B cell (primary cell): ENCODE data around the gene CNTN4. TPM values are rescaled to one million over a fixed set of nuclear protein-coding genes. Genes with fewer than 3 reads are reported as not detected.

Experiments used
- ATAC-seq: fragments of 200-7000 bp; cut with Tn5 transposase; one replicate; pipeline ENCODE4 v1.10.0; 2021; ENCODE audit warnings: low read depth, mild to moderate bottlenecking, moderate number of reproducible peaks, moderate library complexity
- CTCF ChIA-PET: fragments of 350-600 bp; sonication (Branson Sonifier 250); formaldehyde crosslinking; loops from one replicate; lab custom pipeline; 2021; ENCODE audit warnings: antibody characterized with exemption, inconsistent platforms; lab: Charles Lee
- POLR2A ChIA-PET: fragments of 350-600 bp; sonication (Branson Sonifier 250); formaldehyde crosslinking; loops from one replicate; lab custom pipeline; 2021; ENCODE audit warnings: antibody characterized with exemption; lab: Charles Lee
- DNase-seq: peaks from one replicate; pipeline ENCODE4 v3.0.0; 2013
- H2AFZ ChIP-seq: 2 replicates; pipeline ENCODE4 v1.6.1; 2012; ENCODE audit warnings: mild to moderate bottlenecking, low read depth, low read length; ENCODE audit not compliant: insufficient read depth, poor library complexity, severe bottlenecking
- H3K27ac ChIP-seq, 2 donors: 1 replicate in 1 of 2; 2 replicates in 1 of 2; pipeline ENCODE4 v1.5.1; 2012 to 2013; ENCODE audit warnings: low read length in 2 of 2, mild to moderate bottlenecking in 2 of 2, moderate library complexity in 1 of 2
- H3K27me3 ChIP-seq, 4 experiments: fragments of 200-600 bp in 1 of 4; sonication (generic) in 1 of 4; replicated peaks in 1 of 4; 1 replicate in 2 of 4; 2 replicates in 2 of 4; pipeline versions ENCODE4 v1.6.1 to v1.7.0; 2013 to 2016; ENCODE audit warnings: low read length in 3 of 4, mild to moderate bottlenecking in 2 of 4, mixed read lengths in 1 of 4, moderate library complexity in 1 of 4; ENCODE audit not compliant: insufficient read depth in 4 of 4, control insufficient read depth in 3 of 4; ENCODE audit errors: control extremely low read depth in 1 of 4
- H3K36me3 ChIP-seq, 2 experiments: replicated peaks in 1 of 2; 1 replicate in 1 of 2; 2 replicates in 1 of 2; pipeline versions ENCODE4 v1.6.1 to v1.7.1; 2013; ENCODE audit warnings: low read length in 1 of 2; ENCODE audit not compliant: insufficient read depth in 2 of 2, control insufficient read depth in 1 of 2; ENCODE audit errors: control extremely low read depth in 1 of 2, extremely low read depth in 1 of 2
- H3K4me1 ChIP-seq, 2 donors: fragments of 200-600 bp in 1 of 2; sonication (generic) in 1 of 2; 1 replicate in 1 of 2; 2 replicates in 1 of 2; pipeline versions ENCODE4 v1.5.1 to v1.6.1; 2013 to 2017; ENCODE audit warnings: low read length in 2 of 2; ENCODE audit not compliant: control insufficient read depth in 2 of 2, insufficient read depth in 2 of 2
- H3K4me2 ChIP-seq: replicated peaks from 2 replicates; pipeline ENCODE3; 2012; ENCODE audit warnings: mild to moderate bottlenecking, low read depth, low read length; ENCODE audit not compliant: poor library complexity, severe bottlenecking
- H3K4me3 ChIP-seq, 5 experiments: fragments of 200-600 bp in 1 of 5; sonication (generic) in 1 of 5; 1 replicate in 3 of 5; 2 replicates in 2 of 5; pipeline versions ENCODE4 v1.5.1 to v1.7.0; 2011 to 2016; ENCODE audit warnings: low read length in 4 of 5, mild to moderate bottlenecking in 4 of 5, low read depth in 2 of 5, control low read depth in 1 of 5, moderate library complexity in 1 of 5; ENCODE audit not compliant: insufficient read depth in 1 of 5; ENCODE audit errors: control extremely low read depth in 1 of 5, extremely low read depth in 1 of 5
- H3K79me2 ChIP-seq: fragments of 200-600 bp; sonication (generic); one replicate; pipeline ENCODE4 v1.6.0; 2016; ENCODE audit warnings: low read length; ENCODE audit not compliant: control insufficient read depth, insufficient read depth
- H3K9ac ChIP-seq: fragments of 200-600 bp; sonication (generic); 2 replicates; pipeline ENCODE4 v1.6.1; 2017; ENCODE audit warnings: mild to moderate bottlenecking, low read length, moderate library complexity
- H3K9me3 ChIP-seq, 3 donors: one replicate each; pipeline versions ENCODE4 v1.6.1 to v1.7.1; 2013; ENCODE audit warnings: low read length in 2 of 3; ENCODE audit not compliant: control insufficient read depth in 2 of 3, insufficient read depth in 1 of 3; ENCODE audit errors: control extremely low read depth in 1 of 3
- H4K20me1 ChIP-seq: 2 replicates; pipeline ENCODE4 v1.6.0; 2012; ENCODE audit warnings: mild to moderate bottlenecking, low read length; ENCODE audit not compliant: insufficient read depth, control insufficient read depth, poor library complexity, severe bottlenecking
- H3K27ac Mint-ChIP-seq: one replicate; pipeline ENCODE4 v1.8.0; 2021; ENCODE audit warnings: mixed read lengths
- H3K27me3 Mint-ChIP-seq: one replicate; pipeline ENCODE4 v1.8.0; 2021; ENCODE audit warnings: mixed read lengths
- H3K4me1 Mint-ChIP-seq: one replicate; pipeline ENCODE4 v1.8.0; 2021; ENCODE audit warnings: mixed read lengths
- H3K4me3 Mint-ChIP-seq: one replicate; pipeline ENCODE4 v1.8.0; 2021; ENCODE audit warnings: mixed read lengths
- H3K9me3 Mint-ChIP-seq: one replicate; pipeline ENCODE4 v1.8.0; 2022; ENCODE audit warnings: mixed read lengths; ENCODE audit not compliant: insufficient read depth
- CTCF ChIP-seq: fragments of 200-600 bp; IDR thresholded peaks from one replicate; pipeline ENCODE4 v1.8.0; 2022; ENCODE audit warnings: antibody characterized with exemption, mild to moderate bottlenecking
- EZH2 ChIP-seq: IDR thresholded peaks from 2 replicates; pipeline ENCODE4 v1.6.1; 2012; ENCODE audit warnings: borderline replicate concordance, low read depth, mild to moderate bottlenecking, moderate library complexity, low read length; ENCODE audit not compliant: insufficient read depth, poor library complexity, severe bottlenecking
- WGBS: methylation state at CpG from one replicate; pipeline ENCODE4 v1.1.5; 2013; ENCODE audit warnings: missing lambda C conversion rate; ENCODE audit not compliant: insufficient coverage; 5-methylcytosine and 5-hydroxymethylcytosine counted together
- intact Hi-C: fragments of 100-400 bp; cut with micrococcal nuclease; formaldehyde crosslinking; loops from one replicate; pipeline ENCODE4 v1.10.0; 2022
- polyA plus RNA-seq: library from polyadenylated mRNA; depleted of rRNA; stranded (reverse); fragments of >200 nt; gene quantifications from 2 replicates; pipeline ENCODE4 v1.2.3, GENCODE V29; 2012
- total RNA-seq, 2 donors: library from RNA; stranded (reverse); fragments of 120-200 nt in 1 of 2; gene quantifications; 1 replicate in 1 of 2; 2 replicates in 1 of 2; pipeline versions ENCODE4 v1.2.3 to v1.2.4, GENCODE V29; 2013 to 2022

CNTN4 gene
- total and polyA plus RNA-seq, 2 donors (not counting 1 experiment from before 2014, with no cell fraction given): 0.05 TPM; not detected in 1

- H3K27me3 Mint-ChIP-seq: no peaks in the 10 kb centered on the region
- no peak overlapping the region for H3K27ac ChIP-seq
- ChIA-PET POLR2A (no interaction called here), CTCF (no interaction called here)
- H3K36me3 ChIP-seq: no peaks in the 10 kb centered on the region
- TF ChIP-seq CTCF: no peak
- H3K79me2 ChIP-seq: no peaks in the 10 kb centered on the region
- 80% methylated on average over 1 of the region's 1 CpG for WGBS
- no peak overlapping the region for H3K27ac Mint-ChIP-seq
- no peaks in the 10 kb centered on the region for H3K4me1 ChIP-seq
- no peaks in the 10 kb centered on the region for H3K27me3 ChIP-seq
- no peaks in the 10 kb centered on the region for H3K9me3 Mint-ChIP-seq
- H3K4me2 ChIP-seq: no peak overlapping the region
- H3K9me3 ChIP-seq: no peaks in the 10 kb centered on the region
- H3K4me3 Mint-ChIP-seq: no peak overlapping the region
- H4K20me1 ChIP-seq: no peaks in the 10 kb centered on the region
- ATAC-seq: no peak
- intact Hi-C loops: no loop called here
- H3K9ac ChIP-seq: no peak overlapping the region
- no peak overlapping the region for H2AFZ ChIP-seq
- no peaks in the 10 kb centered on the region for H3K4me1 Mint-ChIP-seq
- H3K4me3 ChIP-seq: no peak overlapping the region
- DNase-seq: no peak
Observed at GRCh38 chr3:2266606-2267005, 167.9 kb downstream of the CNTN4 start.

GRCh38 chr3:2268779-2269178 lies 170.1 kb downstream of the CNTN4 start:
- TF ChIP-seq CTCF: no peak
- no peak for TF ChIP-seq EZH2
- Histone ChIP-seq H3K9me3 (no peaks in the 10 kb centered on the region), H3K4me1 (no peaks in the 10 kb centered on the region), H2AFZ (no peak overlapping the region), H3K79me2 (no peaks in the 10 kb centered on the region), H3K4me3 (no peak overlapping the region), H3K4me2 (no peak overlapping the region), H4K20me1 (no peaks in the 10 kb centered on the region), H3K27me3 (no peaks in the 10 kb centered on the region), H3K9ac (no peak overlapping the region), H3K36me3 (no peaks in the 10 kb centered on the region), H3K27ac (no peak overlapping the region)
- ChIA-PET CTCF (no interaction called here), POLR2A (no interaction called here)
- H3K4me1 Mint-ChIP-seq: no peaks in the 10 kb centered on the region
- ATAC-seq (no peak), DNase-seq (no peak)
- 80% methylated on average over 1 of the region's 3 CpGs for WGBS
- intact Hi-C loops: no loop called here
- no peaks in the 10 kb centered on the region for H3K9me3 Mint-ChIP-seq
- H3K27me3 Mint-ChIP-seq: no peaks in the 10 kb centered on the region
- H3K4me3 Mint-ChIP-seq: no peak overlapping the region
- H3K27ac Mint-ChIP-seq: no peak overlapping the region
